H1 (cell line): ENCODE data around the gene MDFIC. TPM values are rescaled to one million over a fixed set of nuclear protein-coding genes. Genes with fewer than 3 reads are reported as not detected.

Source experiments
- CBX5 ChIP-seq: fragments of 300-800, 300-1000 bp; sonication (generic); IDR thresholded peaks from 2 replicates; pipeline ENCODE4 v1.7.1; 2016; ENCODE audit warnings: antibody characterized with exemption, low read length, low read depth
- CREB1 ChIP-seq: IDR thresholded peaks from 2 replicates; pipeline ENCODE4 v1.6.1; 2012; ENCODE audit warnings: inconsistent platforms
- EZH2 ChIP-seq: fragments of 200-600 bp; sonication (generic); IDR thresholded peaks from 2 replicates; pipeline ENCODE4 v1.7.1; 2012; ENCODE audit warnings: low read depth, mild to moderate bottlenecking, moderate library complexity, low read length, inconsistent platforms; ENCODE audit not compliant: severe bottlenecking
- TEAD4 ChIP-seq: IDR thresholded peaks from 2 replicates; pipeline ENCODE4 v1.6.1; 2012; ENCODE audit warnings: low read depth, low read length, inconsistent platforms, mixed read lengths
- ZNF274 ChIP-seq: IDR thresholded peaks from 2 replicates; pipeline ENCODE4 v1.7.0; 2012; ENCODE audit warnings: low read length, borderline replicate concordance; ENCODE audit errors: extremely low read depth
- polyA plus RNA-seq, 7 experiments: library from polyadenylated mRNA; depleted of rRNA in 3 of 7; stranded (reverse) in 5 of 7; unstranded in 2 of 7; fragments of >200 nt in 5 of 7; fragments of 200-250 nt in 2 of 7; gene quantifications; 1 replicate in 5 of 7; 2 replicates in 1 of 7; 4 replicates in 1 of 7; pipeline versions ENCODE4 v1.2.1 to v1.2.3, GENCODE V29; 2011 to 2013; ENCODE audit warnings: missing spikeins in 2 of 7, mixed read lengths in 2 of 7
- total RNA-seq: library from RNA; stranded (reverse); fragmentation: NEBNext Ultra II Directional; extraction: Animal tissue kit (Norgen Biotek cat#: 25700); gene quantifications from 2 replicates; pipeline ENCODE4 v1.2.1, GENCODE V29; 2021
- TF ChIP-seq, protein P1 (sequence below): IDR thresholded peaks from 2 replicates; pipeline ENCODE4 v1.6.1; 2012; ENCODE audit warnings: inconsistent platforms
- TF ChIP-seq, protein P2 (sequence below): IDR thresholded peaks from 2 replicates; pipeline ENCODE4 v1.6.1; 2012; ENCODE audit warnings: low read length, inconsistent platforms
- TF ChIP-seq, protein P3 (sequence below): IDR thresholded peaks from 2 replicates; pipeline ENCODE4 v1.6.1; 2011; ENCODE audit warnings: low read length, improper control_type of control experiment

Gene MDFIC
- total and polyA plus RNA-seq, 2 of the 8 experiments (the other 6 are each of a cell fraction or from before 2014, with no cell fraction given): 2.3 to 11.4 TPM

DNA sequence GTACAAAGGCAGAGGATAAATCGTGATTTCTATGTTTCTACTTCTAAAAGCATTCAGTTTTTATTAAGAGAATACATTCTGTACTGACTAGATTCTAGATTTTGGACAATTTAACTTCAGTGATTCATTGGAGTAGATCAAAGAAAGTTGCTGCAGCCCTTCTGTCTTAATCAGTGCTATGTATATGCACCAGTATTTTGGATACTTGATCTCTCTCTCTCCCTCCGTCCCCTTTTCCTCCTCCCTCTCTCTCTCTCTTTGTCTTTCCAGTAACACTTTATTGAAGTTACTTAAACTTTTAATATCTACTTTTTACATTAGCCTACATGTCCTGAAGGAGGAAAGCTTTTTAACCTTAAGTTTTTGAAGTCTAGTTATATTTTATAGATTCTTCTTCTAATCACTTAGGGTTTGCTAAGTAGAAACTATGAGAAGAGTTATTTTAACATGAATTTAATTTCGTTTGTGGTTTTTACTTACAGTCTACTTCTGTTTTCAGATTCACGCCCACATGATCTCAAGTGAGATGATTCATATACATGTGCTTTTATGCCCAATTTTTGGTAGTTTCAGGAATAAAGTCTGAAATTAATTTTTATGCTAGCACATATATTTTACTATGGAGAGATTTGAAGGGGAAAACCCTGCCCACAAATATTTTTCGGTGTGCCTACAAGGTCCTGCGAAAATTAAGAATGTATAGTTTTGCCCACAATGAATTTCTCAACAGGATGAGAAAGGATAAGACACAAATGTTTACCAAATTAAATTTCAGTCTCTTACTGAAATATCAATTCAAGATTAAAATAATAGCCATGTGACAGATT, 9.1 kb downstream of the MDFIC start (continued):
- TF ChIP-seq, protein P1, sequence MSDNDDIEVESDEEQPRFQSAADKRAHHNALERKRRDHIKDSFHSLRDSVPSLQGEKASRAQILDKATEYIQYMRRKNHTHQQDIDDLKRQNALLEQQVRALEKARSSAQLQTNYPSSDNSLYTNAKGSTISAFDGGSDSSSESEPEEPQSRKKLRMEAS: no peak
- TF ChIP-seq, protein P2, sequence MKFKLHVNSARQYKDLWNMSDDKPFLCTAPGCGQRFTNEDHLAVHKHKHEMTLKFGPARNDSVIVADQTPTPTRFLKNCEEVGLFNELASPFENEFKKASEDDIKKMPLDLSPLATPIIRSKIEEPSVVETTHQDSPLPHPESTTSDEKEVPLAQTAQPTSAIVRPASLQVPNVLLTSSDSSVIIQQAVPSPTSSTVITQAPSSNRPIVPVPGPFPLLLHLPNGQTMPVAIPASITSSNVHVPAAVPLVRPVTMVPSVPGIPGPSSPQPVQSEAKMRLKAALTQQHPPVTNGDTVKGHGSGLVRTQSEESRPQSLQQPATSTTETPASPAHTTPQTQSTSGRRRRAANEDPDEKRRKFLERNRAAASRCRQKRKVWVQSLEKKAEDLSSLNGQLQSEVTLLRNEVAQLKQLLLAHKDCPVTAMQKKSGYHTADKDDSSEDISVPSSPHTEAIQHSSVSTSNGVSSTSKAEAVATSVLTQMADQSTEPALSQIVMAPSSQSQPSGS: no peak
- TF ChIP-seq, protein P3, sequence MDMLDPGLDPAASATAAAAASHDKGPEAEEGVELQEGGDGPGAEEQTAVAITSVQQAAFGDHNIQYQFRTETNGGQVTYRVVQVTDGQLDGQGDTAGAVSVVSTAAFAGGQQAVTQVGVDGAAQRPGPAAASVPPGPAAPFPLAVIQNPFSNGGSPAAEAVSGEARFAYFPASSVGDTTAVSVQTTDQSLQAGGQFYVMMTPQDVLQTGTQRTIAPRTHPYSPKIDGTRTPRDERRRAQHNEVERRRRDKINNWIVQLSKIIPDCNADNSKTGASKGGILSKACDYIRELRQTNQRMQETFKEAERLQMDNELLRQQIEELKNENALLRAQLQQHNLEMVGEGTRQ: no peak
- TF ChIP-seq CREB1 (no peak), CBX5 (no peak), ZNF274 (no peak), EZH2 (no peak), TEAD4 (no peak)
